ENCODE results near the gene ERI3. TPM values are rescaled to one million over a fixed set of nuclear protein-coding genes. Genes with fewer than 3 reads are reported as not detected.

Gene ERI3
- total RNA-seq, 1 experiment from 2014 or later, result 83.3 TPM

DNA sequence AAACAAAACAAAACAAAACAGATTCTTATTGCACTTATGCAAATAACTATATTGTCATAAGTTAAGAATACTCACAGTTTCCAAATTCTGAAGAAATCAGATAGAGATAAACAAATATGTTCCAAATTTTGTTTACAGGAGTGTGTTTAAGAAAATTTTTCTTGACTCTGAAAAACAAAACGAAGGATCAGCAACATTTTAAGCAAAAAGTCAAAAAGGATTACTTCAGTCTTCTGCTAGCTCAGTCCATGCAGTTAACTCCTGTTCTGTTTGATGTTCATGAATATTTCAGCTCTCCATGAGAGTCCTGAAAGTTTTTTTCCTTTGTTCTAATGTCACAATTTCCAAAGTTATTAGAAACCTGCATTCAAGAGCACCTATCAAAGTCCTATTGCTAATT lies 180.4 kb downstream of the ERI3 start:
- CTCF ChIA-PET, result no interaction called here
- no TSS peak for BruUV-seq (replicated peaks)
- no peaks in the 10 kb centered on the region for H3K4me1 ChIP-seq (ENCODE audit: control insufficient read depth, insufficient read depth, low read length)
- intact Hi-C loops (cut with micrococcal nuclease; ENCODE audit: unreplicated experiment), result no loop called here
- H3K36me3 ChIP-seq (ENCODE audit: control insufficient read depth, insufficient read depth, low read length), result no peaks in the 10 kb centered on the region
- DNase-seq (ENCODE audit: low read depth, low spot score) (no peak), ATAC-seq (no peak)
- POLR2A ChIA-PET, result no interaction called here
- no peak overlapping the region for H3K27ac ChIP-seq (ENCODE audit: low read length)
- in situ Hi-C loops (cut with HindIII; ENCODE audit: low pct_unique_long_range_greater_than_20kb, low sequenced_read_pairs), result no loop called here
- H3K27me3 ChIP-seq (ENCODE audit: control insufficient read depth, insufficient read depth, low read length), result no peaks in the 10 kb centered on the region
- H3K9me3 ChIP-seq (ENCODE audit: control insufficient read depth, insufficient read depth, low read depth, low read length), result peaks cover 13% of the 10 kb centered on the region; the same call in 1 of the 2 replicates
- H3K4me3 ChIP-seq (ENCODE audit: low read depth in 2 of 2, low read length in 2 of 2), result no peak overlapping the region
- TF ChIP-seq TCF7L2 (IDR thresholded peaks at IDR 0.05; ENCODE audit: low read depth, low read length) (no peak), SIN3A (IDR thresholded peaks at IDR 0.05; ENCODE audit: borderline replicate concordance, insufficient read depth, low read depth, low read length) (no peak), POLR2AphosphoS5 (IDR thresholded peaks at IDR 0.05; ENCODE audit: low read depth, low read length) (no peak)
- TF ChIP-seq, protein P1, sequence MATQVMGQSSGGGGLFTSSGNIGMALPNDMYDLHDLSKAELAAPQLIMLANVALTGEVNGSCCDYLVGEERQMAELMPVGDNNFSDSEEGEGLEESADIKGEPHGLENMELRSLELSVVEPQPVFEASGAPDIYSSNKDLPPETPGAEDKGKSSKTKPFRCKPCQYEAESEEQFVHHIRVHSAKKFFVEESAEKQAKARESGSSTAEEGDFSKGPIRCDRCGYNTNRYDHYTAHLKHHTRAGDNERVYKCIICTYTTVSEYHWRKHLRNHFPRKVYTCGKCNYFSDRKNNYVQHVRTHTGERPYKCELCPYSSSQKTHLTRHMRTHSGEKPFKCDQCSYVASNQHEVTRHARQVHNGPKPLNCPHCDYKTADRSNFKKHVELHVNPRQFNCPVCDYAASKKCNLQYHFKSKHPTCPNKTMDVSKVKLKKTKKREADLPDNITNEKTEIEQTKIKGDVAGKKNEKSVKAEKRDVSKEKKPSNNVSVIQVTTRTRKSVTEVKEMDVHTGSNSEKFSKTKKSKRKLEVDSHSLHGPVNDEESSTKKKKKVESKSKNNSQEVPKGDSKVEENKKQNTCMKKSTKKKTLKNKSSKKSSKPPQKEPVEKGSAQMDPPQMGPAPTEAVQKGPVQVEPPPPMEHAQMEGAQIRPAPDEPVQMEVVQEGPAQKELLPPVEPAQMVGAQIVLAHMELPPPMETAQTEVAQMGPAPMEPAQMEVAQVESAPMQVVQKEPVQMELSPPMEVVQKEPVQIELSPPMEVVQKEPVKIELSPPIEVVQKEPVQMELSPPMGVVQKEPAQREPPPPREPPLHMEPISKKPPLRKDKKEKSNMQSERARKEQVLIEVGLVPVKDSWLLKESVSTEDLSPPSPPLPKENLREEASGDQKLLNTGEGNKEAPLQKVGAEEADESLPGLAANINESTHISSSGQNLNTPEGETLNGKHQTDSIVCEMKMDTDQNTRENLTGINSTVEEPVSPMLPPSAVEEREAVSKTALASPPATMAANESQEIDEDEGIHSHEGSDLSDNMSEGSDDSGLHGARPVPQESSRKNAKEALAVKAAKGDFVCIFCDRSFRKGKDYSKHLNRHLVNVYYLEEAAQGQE (IDR thresholded peaks at IDR 0.05; ENCODE audit: insufficient read depth in 1 of 2, low read depth in 2 of 2, low read length in 1 of 2), result no peak
- TF ChIP-seq, protein P2, sequence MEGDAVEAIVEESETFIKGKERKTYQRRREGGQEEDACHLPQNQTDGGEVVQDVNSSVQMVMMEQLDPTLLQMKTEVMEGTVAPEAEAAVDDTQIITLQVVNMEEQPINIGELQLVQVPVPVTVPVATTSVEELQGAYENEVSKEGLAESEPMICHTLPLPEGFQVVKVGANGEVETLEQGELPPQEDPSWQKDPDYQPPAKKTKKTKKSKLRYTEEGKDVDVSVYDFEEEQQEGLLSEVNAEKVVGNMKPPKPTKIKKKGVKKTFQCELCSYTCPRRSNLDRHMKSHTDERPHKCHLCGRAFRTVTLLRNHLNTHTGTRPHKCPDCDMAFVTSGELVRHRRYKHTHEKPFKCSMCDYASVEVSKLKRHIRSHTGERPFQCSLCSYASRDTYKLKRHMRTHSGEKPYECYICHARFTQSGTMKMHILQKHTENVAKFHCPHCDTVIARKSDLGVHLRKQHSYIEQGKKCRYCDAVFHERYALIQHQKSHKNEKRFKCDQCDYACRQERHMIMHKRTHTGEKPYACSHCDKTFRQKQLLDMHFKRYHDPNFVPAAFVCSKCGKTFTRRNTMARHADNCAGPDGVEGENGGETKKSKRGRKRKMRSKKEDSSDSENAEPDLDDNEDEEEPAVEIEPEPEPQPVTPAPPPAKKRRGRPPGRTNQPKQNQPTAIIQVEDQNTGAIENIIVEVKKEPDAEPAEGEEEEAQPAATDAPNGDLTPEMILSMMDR (IDR thresholded peaks at IDR 0.05), result no peak

Other genes with a start within 250 kb of the ERI3 start
- not detected for gene KLF17, start 236.4 kb downstream of the ERI3 start, total RNA-seq (2021; ENCODE audit: unreplicated experiment)
- gene KLF18, start 213.6 kb downstream of the ERI3 start, total RNA-seq (2021; ENCODE audit: unreplicated experiment), result not detected
- 52.9 TPM for gene DMAP1, start 141.8 kb downstream of the ERI3 start, total RNA-seq (2021; ENCODE audit: unreplicated experiment)
- 64.9 TPM for gene RNF220, start 50.0 kb upstream of the ERI3 start, total RNA-seq (2021; ENCODE audit: unreplicated experiment)